HL-60 (cell line): ENCODE results near the gene RNGTT.

Experiments
- DNase-seq, 2 experiments: peaks; one replicate each; pipeline ENCODE4 v3.0.0-alpha.2; 2010 to 2020; ENCODE audit warnings: low read depth in 1 of 2, low spot score in 1 of 2
- H3K27ac ChIP-seq: fragments of 250-450 bp; sonication (Bioruptor Pico); replicated peaks from 2 replicates; pipeline ENCODE4 v1.5.1; 2020; ENCODE audit warnings: mild to moderate bottlenecking, moderate library complexity
- H3K27me3 ChIP-seq: fragments of 250-450 bp; sonication (Bioruptor Pico); 2 replicates; pipeline ENCODE4 v1.5.1; 2021; ENCODE audit warnings: mild to moderate bottlenecking, moderate library complexity; ENCODE audit not compliant: insufficient read depth, poor library complexity, severe bottlenecking
- H3K4me3 ChIP-seq: replicated peaks from 2 replicates; pipeline ENCODE4 v1.5.1; 2011; ENCODE audit warnings: mild to moderate bottlenecking, control low read depth, low read length; ENCODE audit not compliant: insufficient read depth
- GABPA ChIP-seq: IDR thresholded peaks from 2 replicates; pipeline ENCODE4 v1.6.1; 2012; ENCODE audit warnings: low read depth
- POLR2AphosphoS5 ChIP-seq: IDR thresholded peaks from 2 replicates; pipeline ENCODE4 v1.6.1; 2012; ENCODE audit warnings: low read depth
- SPI1 ChIP-seq: IDR thresholded peaks from 2 replicates; pipeline ENCODE4 v1.6.1; 2012; ENCODE audit warnings: low read depth, mild to moderate bottlenecking, borderline replicate concordance
- TF ChIP-seq, protein P1 (sequence below): IDR thresholded peaks from one replicate; pipeline ENCODE4 v1.5.1; 2011; ENCODE audit warnings: low read length, control low read depth, inconsistent platforms; ENCODE audit not compliant: insufficient read depth
- TF ChIP-seq, protein P2 (sequence below): IDR thresholded peaks from 2 replicates; pipeline ENCODE4 v1.6.1; 2012; ENCODE audit warnings: low read depth; ENCODE audit not compliant: insufficient replicate concordance

Gene RNGTT

DNA sequence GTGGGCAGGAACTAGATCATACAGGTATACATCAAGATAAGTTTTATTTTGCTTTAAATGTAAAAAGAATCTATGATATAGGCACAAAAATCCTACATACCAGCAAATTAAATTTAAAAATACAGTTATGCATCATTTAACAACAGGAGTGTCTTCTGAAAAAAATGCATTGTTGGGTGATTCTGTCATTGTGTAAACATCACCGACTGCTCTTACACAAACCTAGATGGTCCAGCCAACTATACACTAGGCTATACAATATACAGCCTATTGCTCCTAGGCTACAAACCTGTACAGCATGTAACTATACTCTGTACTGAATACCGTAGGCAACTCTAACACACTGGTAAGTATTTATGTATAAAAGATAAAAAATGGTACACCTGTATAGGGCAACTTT is 139.4 kb downstream of the RNGTT start:
- DNase-seq, result no peak
- TF ChIP-seq POLR2AphosphoS5 (no peak), SPI1 (no peak), GABPA (no peak)
- TF ChIP-seq, protein P1, sequence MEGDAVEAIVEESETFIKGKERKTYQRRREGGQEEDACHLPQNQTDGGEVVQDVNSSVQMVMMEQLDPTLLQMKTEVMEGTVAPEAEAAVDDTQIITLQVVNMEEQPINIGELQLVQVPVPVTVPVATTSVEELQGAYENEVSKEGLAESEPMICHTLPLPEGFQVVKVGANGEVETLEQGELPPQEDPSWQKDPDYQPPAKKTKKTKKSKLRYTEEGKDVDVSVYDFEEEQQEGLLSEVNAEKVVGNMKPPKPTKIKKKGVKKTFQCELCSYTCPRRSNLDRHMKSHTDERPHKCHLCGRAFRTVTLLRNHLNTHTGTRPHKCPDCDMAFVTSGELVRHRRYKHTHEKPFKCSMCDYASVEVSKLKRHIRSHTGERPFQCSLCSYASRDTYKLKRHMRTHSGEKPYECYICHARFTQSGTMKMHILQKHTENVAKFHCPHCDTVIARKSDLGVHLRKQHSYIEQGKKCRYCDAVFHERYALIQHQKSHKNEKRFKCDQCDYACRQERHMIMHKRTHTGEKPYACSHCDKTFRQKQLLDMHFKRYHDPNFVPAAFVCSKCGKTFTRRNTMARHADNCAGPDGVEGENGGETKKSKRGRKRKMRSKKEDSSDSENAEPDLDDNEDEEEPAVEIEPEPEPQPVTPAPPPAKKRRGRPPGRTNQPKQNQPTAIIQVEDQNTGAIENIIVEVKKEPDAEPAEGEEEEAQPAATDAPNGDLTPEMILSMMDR, result no peak
- TF ChIP-seq, protein P2, sequence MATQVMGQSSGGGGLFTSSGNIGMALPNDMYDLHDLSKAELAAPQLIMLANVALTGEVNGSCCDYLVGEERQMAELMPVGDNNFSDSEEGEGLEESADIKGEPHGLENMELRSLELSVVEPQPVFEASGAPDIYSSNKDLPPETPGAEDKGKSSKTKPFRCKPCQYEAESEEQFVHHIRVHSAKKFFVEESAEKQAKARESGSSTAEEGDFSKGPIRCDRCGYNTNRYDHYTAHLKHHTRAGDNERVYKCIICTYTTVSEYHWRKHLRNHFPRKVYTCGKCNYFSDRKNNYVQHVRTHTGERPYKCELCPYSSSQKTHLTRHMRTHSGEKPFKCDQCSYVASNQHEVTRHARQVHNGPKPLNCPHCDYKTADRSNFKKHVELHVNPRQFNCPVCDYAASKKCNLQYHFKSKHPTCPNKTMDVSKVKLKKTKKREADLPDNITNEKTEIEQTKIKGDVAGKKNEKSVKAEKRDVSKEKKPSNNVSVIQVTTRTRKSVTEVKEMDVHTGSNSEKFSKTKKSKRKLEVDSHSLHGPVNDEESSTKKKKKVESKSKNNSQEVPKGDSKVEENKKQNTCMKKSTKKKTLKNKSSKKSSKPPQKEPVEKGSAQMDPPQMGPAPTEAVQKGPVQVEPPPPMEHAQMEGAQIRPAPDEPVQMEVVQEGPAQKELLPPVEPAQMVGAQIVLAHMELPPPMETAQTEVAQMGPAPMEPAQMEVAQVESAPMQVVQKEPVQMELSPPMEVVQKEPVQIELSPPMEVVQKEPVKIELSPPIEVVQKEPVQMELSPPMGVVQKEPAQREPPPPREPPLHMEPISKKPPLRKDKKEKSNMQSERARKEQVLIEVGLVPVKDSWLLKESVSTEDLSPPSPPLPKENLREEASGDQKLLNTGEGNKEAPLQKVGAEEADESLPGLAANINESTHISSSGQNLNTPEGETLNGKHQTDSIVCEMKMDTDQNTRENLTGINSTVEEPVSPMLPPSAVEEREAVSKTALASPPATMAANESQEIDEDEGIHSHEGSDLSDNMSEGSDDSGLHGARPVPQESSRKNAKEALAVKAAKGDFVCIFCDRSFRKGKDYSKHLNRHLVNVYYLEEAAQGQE, result no peak
- H3K27ac ChIP-seq, result no peak overlapping the region
- H3K4me3 ChIP-seq, result no peak overlapping the region
- H3K27me3 ChIP-seq, result no peaks in the 10 kb centered on the region

DNA sequence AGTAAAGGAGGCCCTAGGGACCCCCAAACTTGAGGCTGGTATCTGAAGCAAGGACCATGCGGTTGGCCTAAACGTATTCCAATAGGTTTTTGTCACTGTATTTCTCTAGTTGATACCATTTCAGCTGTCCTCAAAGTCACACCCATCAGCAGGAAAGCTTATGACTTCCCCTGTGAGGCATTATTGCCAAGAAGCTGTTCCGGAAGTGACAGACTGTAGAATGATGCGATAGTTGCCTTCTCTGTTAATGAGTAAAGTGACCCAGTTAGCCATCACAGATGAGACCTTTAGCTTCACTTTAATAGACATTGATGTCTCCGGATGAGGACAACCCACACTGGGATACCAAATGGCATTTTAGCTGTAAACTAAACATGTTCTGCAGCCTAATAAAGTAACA is 147.9 kb downstream of the RNGTT start:
- DNase-seq, result no peak
- Histone ChIP-seq H3K27me3 (no peaks in the 10 kb centered on the region), H3K4me3 (no peak overlapping the region), H3K27ac (no peak overlapping the region)
- TF ChIP-seq, protein P2, result no peak
- TF ChIP-seq POLR2AphosphoS5 (no peak), GABPA (no peak), SPI1 (no peak)
- TF ChIP-seq, protein P1, result no peak

DNA sequence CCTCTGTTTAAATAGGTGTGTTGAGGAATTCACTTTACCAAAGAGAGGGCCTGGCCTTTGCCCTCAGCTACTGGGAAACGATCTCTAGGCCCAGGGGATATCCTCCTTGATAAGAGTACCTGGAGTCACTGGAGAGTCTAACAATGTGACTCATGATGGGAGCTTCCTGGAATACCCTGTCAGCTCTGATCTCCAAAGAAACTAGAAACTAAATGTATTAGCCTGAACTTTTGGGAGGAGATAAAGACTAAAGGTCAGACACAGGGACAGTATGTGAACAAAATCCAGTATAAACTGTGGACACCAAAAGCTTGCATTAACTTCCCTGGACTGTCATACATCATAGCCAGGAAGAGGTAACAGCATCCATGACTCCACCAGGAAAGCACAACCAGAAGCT is 148.5 kb downstream of the RNGTT start:
- Histone ChIP-seq H3K27ac (no peak overlapping the region), H3K4me3 (no peak overlapping the region), H3K27me3 (no peaks in the 10 kb centered on the region)
- no peak for DNase-seq
- TF ChIP-seq, protein P1, result no peak
- TF ChIP-seq POLR2AphosphoS5, result no peak
- no peak for TF ChIP-seq SPI1
- TF ChIP-seq, protein P2, result no peak
- no peak for TF ChIP-seq GABPA
